Kidney capillary endothelial cell (primary cell): ENCODE data around the gene PCYOX1L.

Experiments used
- DNase-seq: peaks from one replicate; pipeline ENCODE4 v3.0.0-alpha.2; 2018; ENCODE audit warnings: low spot score

Gene PCYOX1L

GRCh38 chr5:149370878-149371277 is 13.0 kb downstream of the PCYOX1L start:
- no peak for DNase-seq

GRCh38 chr5:149371296-149371962 is 13.6 kb downstream of the PCYOX1L start:
- DNase-seq, result peak; percentile 39

GRCh38 chr5:149372076-149372795 is 14.4 kb downstream of the PCYOX1L start:
- DNase-seq, result no peak

GRCh38 chr5:149372932-149373331 is 15.1 kb downstream of the PCYOX1L start:
- no peak for DNase-seq

- no peak for DNase-seq
These were observed 16.5 kb downstream of the PCYOX1L start for GRCh38 chr5:149374303-149374702.

GRCh38 chr5:149374801-149375200 is 17.0 kb downstream of the PCYOX1L start:
- no peak for DNase-seq

- DNase-seq, result no peak
These were observed 17.6 kb downstream of the PCYOX1L start for GRCh38 chr5:149375434-149375833.

- DNase-seq, result no peak
These were observed 18.3 kb downstream of the PCYOX1L start for GRCh38 chr5:149376104-149376503.

- DNase-seq, result no peak
These were observed 19.0 kb downstream of the PCYOX1L start for GRCh38 chr5:149376711-149377447.

GRCh38 chr5:149378241-149378820 is 20.5 kb downstream of the PCYOX1L start:
- DNase-seq, result no peak

- DNase-seq, result no peak
These were observed 21.4 kb downstream of the PCYOX1L start, which contains the start of gene IL17B for GRCh38 chr5:149379177-149379761. Gene IL17B (minus strand): TSS chr5:149379292. CDS start chr5:149379225, 67 bp downstream.

GRCh38 chr5:149379818-149380374 is 22.1 kb downstream of the PCYOX1L start:
- no peak for DNase-seq

GRCh38 chr5:149380466-149381121 is 22.7 kb downstream of the PCYOX1L start:
- DNase-seq, result no peak

- DNase-seq, result no peak
These were observed 23.6 kb downstream of the PCYOX1L start for GRCh38 chr5:149381261-149381985.

GRCh38 chr5:149381986-149382338 is 24.1 kb downstream of the PCYOX1L start:
- DNase-seq, result peak; percentile 71

- no peak for DNase-seq
These were observed 24.8 kb downstream of the PCYOX1L start for GRCh38 chr5:149382517-149383220.

GRCh38 chr5:149383399-149383798 is 25.6 kb downstream of the PCYOX1L start:
- DNase-seq, result no peak

GRCh38 chr5:149386166-149386565 is 28.3 kb downstream of the PCYOX1L start:
- no peak for DNase-seq

GRCh38 chr5:149387081-149387631 is 29.3 kb downstream of the PCYOX1L start:
- no peak for DNase-seq

GRCh38 chr5:149387982-149388381 is 30.1 kb downstream of the PCYOX1L start:
- DNase-seq, result no peak
